Stomach (tissue), 4 donors: ENCODE results near the gene DCDC1.

ENCODE experiments used
- CTCF ChIP-seq, 7 experiments: fragments of 450-650 bp in 4 of 7; fragments of 200-600 bp in 3 of 7; sonication (generic) in 3 of 7; IDR thresholded peaks; one replicate each; pipeline ENCODE4 v1.5.1; 2016 to 2019; ENCODE audit warnings: antibody characterized with exemption in 7 of 7, control low read depth in 2 of 7, mild to moderate bottlenecking in 1 of 7
- EP300 ChIP-seq: sonication (generic); formaldehyde crosslinking; IDR thresholded peaks from one replicate; pipeline ENCODE4 v1.6.1; 2017; ENCODE audit warnings: antibody characterized with exemption
- POLR2A ChIP-seq, 4 donors: fragments of 450-650 bp; IDR thresholded peaks; one replicate each; pipeline ENCODE4 v1.6.1; 2016; ENCODE audit warnings: antibody characterized with exemption in 4 of 4, control low read depth in 2 of 4, mild to moderate bottlenecking in 1 of 4, moderate library complexity in 1 of 4
- POLR2AphosphoS5 ChIP-seq, 3 donors: sonication (generic); formaldehyde crosslinking; IDR thresholded peaks; one replicate each; pipeline ENCODE4 v1.6.1; 2016; ENCODE audit warnings: antibody characterized with exemption in 3 of 3

GRCh38 chr11:31246451-31247165 is 122.9 kb downstream of the DCDC1 start:
- TF ChIP-seq CTCF (IDR thresholded peaks at IDR 0.05) (no peak), POLR2A (IDR thresholded peaks at IDR 0.05) (no peak), POLR2AphosphoS5 (IDR thresholded peaks at IDR 0.05) (no peak), EP300 (no peak)
